K562 (cell line): ENCODE data around the gene MINPP1. TPM values are rescaled to one million over a fixed set of nuclear protein-coding genes. Genes with fewer than 3 reads are reported as not detected.

ENCODE experiments used
- CCNT2 ChIP-seq: IDR thresholded peaks from 2 replicates; pipeline ENCODE4 v1.6.1; 2011; ENCODE audit warnings: borderline replicate concordance, low read depth, mild to moderate bottlenecking, moderate library complexity, mixed read lengths, low read length; ENCODE audit not compliant: insufficient read length; ENCODE audit errors: extremely low read depth
- CTCFL ChIP-seq: IDR thresholded peaks from 2 replicates; pipeline ENCODE4 v1.6.1; 2011; ENCODE audit warnings: borderline replicate concordance, low read depth, mild to moderate bottlenecking, moderate library complexity, low read length; ENCODE audit not compliant: insufficient read depth, poor library complexity, severe bottlenecking
- KLF16 ChIP-seq: IDR thresholded peaks from 2 replicates; pipeline ENCODE4 v1.6.1; 2016; ENCODE audit warnings: antibody characterized with exemption
- PHF8 ChIP-seq: fragments of 200-600 bp; sonication (generic); IDR thresholded peaks from 2 replicates; pipeline ENCODE4 v1.6.1; 2012; ENCODE audit warnings: mixed run types, mild to moderate bottlenecking, inconsistent platforms, low read length, moderate library complexity, borderline replicate concordance
- RAD21 ChIP-seq, 2 experiments: fragments of 250-450 bp in 1 of 2; fragments of 450-650 bp in 1 of 2; sonication (Bioruptor Pico) in 1 of 2; formaldehyde crosslinking in 1 of 2; IDR thresholded peaks in 1 of 2; conservative IDR thresholded peaks in 1 of 2; 2 replicates each; pipeline versions ENCODE4 v1.4.0 to v1.8.0; 2020 to 2022; ENCODE audit warnings: mild to moderate bottlenecking in 2 of 2, moderate library complexity in 1 of 2
- ZNF3 ChIP-seq: fragments of 250-450 bp; sonication (Bioruptor Pico); IDR thresholded peaks from 2 replicates; pipeline ENCODE4 v1.5.0; 2021; ENCODE audit warnings: mild to moderate bottlenecking, moderate library complexity
- ZNF408 ChIP-seq: fragments of 250-450 bp; sonication (Bioruptor Pico); IDR thresholded peaks from 2 replicates; pipeline ENCODE4 v1.4.0; 2020; ENCODE audit warnings: low read depth, mild to moderate bottlenecking, moderate library complexity
- polyA plus RNA-seq, 8 experiments: library from polyadenylated mRNA; depleted of rRNA in 4 of 8; stranded (reverse) in 5 of 8; unstranded in 3 of 8; fragments of >200 nt; fragmentation: Nextera tagmentation in 2 of 8; fragmentation: Illumina TruSeq in 1 of 8; extraction: Ambion mirVana in 2 of 8; extraction: Trizol in 1 of 8; gene quantifications; 2 replicates each; pipeline versions ENCODE4 v1.2.1 to v1.2.3, GENCODE V29; 2011 to 2014; ENCODE audit warnings: inconsistent platforms in 1 of 8, missing spikeins in 1 of 8
- total RNA-seq, 7 experiments: library from RNA; depleted of rRNA in 6 of 7; stranded (reverse); fragments of >200 nt in 6 of 7; fragmentation: Illumina TruSeq in 2 of 7; extraction: Trizol in 2 of 7; gene quantifications; 2 replicates each; pipeline versions ENCODE4 v1.2.1 to v1.2.3, GENCODE V29; 2011 to 2021; ENCODE audit warnings: low replicate concordance in 1 of 7
- TF ChIP-seq, protein P1 (sequence below): sonication (generic); formaldehyde crosslinking; IDR thresholded peaks from 2 replicates; pipeline ENCODE4 v1.5.0; 2020; ENCODE audit warnings: missing genetic modification reagents
- TF ChIP-seq, protein P2 (sequence below), 2 experiments: fragments of 450-650 bp; IDR thresholded peaks; 2 replicates each; pipeline ENCODE4 v1.6.1; 2016
- TF ChIP-seq, protein P3 (sequence below), 2 experiments: fragments of 450-650 bp; formaldehyde crosslinking in 1 of 2; IDR thresholded peaks; 2 replicates each; pipeline versions ENCODE4 v1.4.0 to v1.6.1; 2014 to 2020; ENCODE audit warnings: mild to moderate bottlenecking in 2 of 2, borderline replicate concordance in 1 of 2, low read depth in 1 of 2

The MINPP1 gene
- total and polyA plus RNA-seq, 9 of the 15 experiments (the other 6 are each of a cell fraction or from before 2014, with no cell fraction given), result 11.5 to 44.5 (median 27.1) TPM

GRCh38 chr10:87505366-87506111 is 846 bp downstream of the MINPP1 start (continued):
- TF ChIP-seq ZNF3 (CRISPR knock-in tag), result no peak
- TF ChIP-seq CTCFL, result no peak
- no peak for TF ChIP-seq PHF8
- TF ChIP-seq CCNT2, result no peak
- TF ChIP-seq, protein P1, sequence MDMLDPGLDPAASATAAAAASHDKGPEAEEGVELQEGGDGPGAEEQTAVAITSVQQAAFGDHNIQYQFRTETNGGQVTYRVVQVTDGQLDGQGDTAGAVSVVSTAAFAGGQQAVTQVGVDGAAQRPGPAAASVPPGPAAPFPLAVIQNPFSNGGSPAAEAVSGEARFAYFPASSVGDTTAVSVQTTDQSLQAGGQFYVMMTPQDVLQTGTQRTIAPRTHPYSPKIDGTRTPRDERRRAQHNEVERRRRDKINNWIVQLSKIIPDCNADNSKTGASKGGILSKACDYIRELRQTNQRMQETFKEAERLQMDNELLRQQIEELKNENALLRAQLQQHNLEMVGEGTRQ (CRISPR knock-in tag), result no peak
- no peak for TF ChIP-seq ZNF408
- TF ChIP-seq, protein P2, sequence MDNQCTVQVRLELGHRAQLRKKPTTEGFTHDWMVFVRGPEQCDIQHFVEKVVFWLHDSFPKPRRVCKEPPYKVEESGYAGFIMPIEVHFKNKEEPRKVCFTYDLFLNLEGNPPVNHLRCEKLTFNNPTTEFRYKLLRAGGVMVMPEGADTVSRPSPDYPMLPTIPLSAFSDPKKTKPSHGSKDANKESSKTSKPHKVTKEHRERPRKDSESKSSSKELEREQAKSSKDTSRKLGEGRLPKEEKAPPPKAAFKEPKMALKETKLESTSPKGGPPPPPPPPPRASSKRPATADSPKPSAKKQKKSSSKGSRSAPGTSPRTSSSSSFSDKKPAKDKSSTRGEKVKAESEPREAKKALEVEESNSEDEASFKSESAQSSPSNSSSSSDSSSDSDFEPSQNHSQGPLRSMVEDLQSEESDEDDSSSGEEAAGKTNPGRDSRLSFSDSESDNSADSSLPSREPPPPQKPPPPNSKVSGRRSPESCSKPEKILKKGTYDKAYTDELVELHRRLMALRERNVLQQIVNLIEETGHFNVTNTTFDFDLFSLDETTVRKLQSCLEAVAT (IDR thresholded peaks at IDR 0.05), result no peak
- TF ChIP-seq RAD21 (CRISPR knock-in tag; conservative IDR thresholded peaks at IDR 0.05 in 1 of 2, IDR thresholded peaks at IDR 0.05 in 1 of 2), result peak; percentile 49 to 62; a peak in 3 of 4 replicates
- TF ChIP-seq KLF16, result no peak; the same call in 1 of the 2 replicates
- TF ChIP-seq, protein P3, sequence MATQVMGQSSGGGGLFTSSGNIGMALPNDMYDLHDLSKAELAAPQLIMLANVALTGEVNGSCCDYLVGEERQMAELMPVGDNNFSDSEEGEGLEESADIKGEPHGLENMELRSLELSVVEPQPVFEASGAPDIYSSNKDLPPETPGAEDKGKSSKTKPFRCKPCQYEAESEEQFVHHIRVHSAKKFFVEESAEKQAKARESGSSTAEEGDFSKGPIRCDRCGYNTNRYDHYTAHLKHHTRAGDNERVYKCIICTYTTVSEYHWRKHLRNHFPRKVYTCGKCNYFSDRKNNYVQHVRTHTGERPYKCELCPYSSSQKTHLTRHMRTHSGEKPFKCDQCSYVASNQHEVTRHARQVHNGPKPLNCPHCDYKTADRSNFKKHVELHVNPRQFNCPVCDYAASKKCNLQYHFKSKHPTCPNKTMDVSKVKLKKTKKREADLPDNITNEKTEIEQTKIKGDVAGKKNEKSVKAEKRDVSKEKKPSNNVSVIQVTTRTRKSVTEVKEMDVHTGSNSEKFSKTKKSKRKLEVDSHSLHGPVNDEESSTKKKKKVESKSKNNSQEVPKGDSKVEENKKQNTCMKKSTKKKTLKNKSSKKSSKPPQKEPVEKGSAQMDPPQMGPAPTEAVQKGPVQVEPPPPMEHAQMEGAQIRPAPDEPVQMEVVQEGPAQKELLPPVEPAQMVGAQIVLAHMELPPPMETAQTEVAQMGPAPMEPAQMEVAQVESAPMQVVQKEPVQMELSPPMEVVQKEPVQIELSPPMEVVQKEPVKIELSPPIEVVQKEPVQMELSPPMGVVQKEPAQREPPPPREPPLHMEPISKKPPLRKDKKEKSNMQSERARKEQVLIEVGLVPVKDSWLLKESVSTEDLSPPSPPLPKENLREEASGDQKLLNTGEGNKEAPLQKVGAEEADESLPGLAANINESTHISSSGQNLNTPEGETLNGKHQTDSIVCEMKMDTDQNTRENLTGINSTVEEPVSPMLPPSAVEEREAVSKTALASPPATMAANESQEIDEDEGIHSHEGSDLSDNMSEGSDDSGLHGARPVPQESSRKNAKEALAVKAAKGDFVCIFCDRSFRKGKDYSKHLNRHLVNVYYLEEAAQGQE (IDR thresholded peaks at IDR 0.05; ENCODE audit: borderline replicate concordance), result peak; percentile 46
- TF ChIP-seq, protein P3 (CRISPR knock-in tag; IDR thresholded peaks at IDR 0.05; ENCODE audit: low read depth), result no peak
